H1 (cell line): ENCODE measurements around the gene RUNX1. TPM values are rescaled to one million over a fixed set of nuclear protein-coding genes. Genes with fewer than 3 reads are reported as not detected.

Source experiments
- CTCF ChIA-PET: fragments of 300-600 bp; sonication (Branson Sonifier 250); formaldehyde crosslinking; loops from one replicate; lab custom pipeline; 2021; ENCODE audit not compliant: partially characterized antibody; lab: Charles Lee
- POLR2A ChIA-PET: fragments of 300-600 bp; sonication (Branson Sonifier 250); formaldehyde crosslinking; loops from one replicate; lab custom pipeline; 2021; ENCODE audit warnings: inconsistent platforms; ENCODE audit not compliant: partially characterized antibody; lab: Charles Lee
- DNase-seq, 2 experiments: peaks; one replicate each; pipeline versions ENCODE4 v3.0.0 to v3.0.0-alpha.2; 2010 to 2022; ENCODE audit warnings: low spot score in 2 of 2, low read depth in 1 of 2, mixed read lengths in 1 of 2
- FAIRE-seq: peaks from 2 replicates; lab custom pipeline; 2011; peaks lifted over from hg19 to GRCh38; lab: Jason Lieb, UNC
- H2AFZ ChIP-seq: 2 replicates; pipeline ENCODE4 v1.8.1; 2012; ENCODE audit warnings: low read length, inconsistent platforms
- H2AK5ac ChIP-seq: 2 replicates; pipeline ENCODE4 v1.6.1; 2013; ENCODE audit warnings: low read depth, low read length
- H2BK120ac ChIP-seq: replicated peaks from 2 replicates; pipeline ENCODE3; 2013; ENCODE audit warnings: low read depth, low read length, inconsistent platforms
- H2BK12ac ChIP-seq: 2 replicates; pipeline ENCODE4 v1.6.1; 2013; ENCODE audit warnings: low read depth, low read length
- H2BK15ac ChIP-seq: 2 replicates; pipeline ENCODE4 v1.6.1; 2013; ENCODE audit warnings: low read length
- H2BK20ac ChIP-seq: 2 replicates; pipeline ENCODE4 v1.6.1; 2013; ENCODE audit warnings: low read length
- H2BK5ac ChIP-seq: 2 replicates; pipeline ENCODE4 v1.6.1; 2013; ENCODE audit warnings: low read depth, low read length
- H3K14ac ChIP-seq: 2 replicates; pipeline ENCODE4 v1.6.1; 2013; ENCODE audit warnings: inconsistent platforms; ENCODE audit not compliant: insufficient read length
- H3K18ac ChIP-seq: 2 replicates; pipeline ENCODE4 v1.6.1; 2013; ENCODE audit warnings: low read length; ENCODE audit errors: extremely low read depth
- H3K23ac ChIP-seq: 2 replicates; pipeline ENCODE4 v1.6.1; 2013; ENCODE audit warnings: inconsistent platforms; ENCODE audit not compliant: insufficient read length
- H3K23me2 ChIP-seq: 2 replicates; pipeline ENCODE4 v1.6.1; 2013; ENCODE audit warnings: low read depth, low read length
- H3K27ac ChIP-seq: 2 replicates; pipeline ENCODE4 v1.6.1; 2011; ENCODE audit warnings: low read depth, low read length, inconsistent platforms
- H3K27me3 ChIP-seq, 4 experiments: replicated peaks in 1 of 4; 1 replicate in 1 of 4; 2 replicates in 3 of 4; pipeline versions ENCODE4 v1.6.1 to v1.8.1; 2011 to 2013; ENCODE audit warnings: low read length in 3 of 4, mild to moderate bottlenecking in 3 of 4, inconsistent platforms in 2 of 4, mixed read lengths in 2 of 4, moderate library complexity in 1 of 4; ENCODE audit not compliant: control insufficient read depth in 3 of 4, insufficient read depth in 3 of 4; ENCODE audit errors: extremely low read depth in 1 of 4
- H3K36me3 ChIP-seq, 4 experiments: 2 replicates each; pipeline versions ENCODE4 v1.6.1 to v1.8.1; 2011 to 2013; ENCODE audit warnings: mild to moderate bottlenecking in 4 of 4, low read length in 3 of 4, moderate library complexity in 2 of 4, control low read depth in 1 of 4, inconsistent platforms in 1 of 4; ENCODE audit not compliant: insufficient read depth in 4 of 4, control insufficient read depth in 2 of 4
- H3K4ac ChIP-seq: replicated peaks from 2 replicates; pipeline ENCODE3; 2013; ENCODE audit warnings: low read length, low read depth, mixed read lengths, inconsistent platforms; ENCODE audit not compliant: insufficient read length
- H3K4me1 ChIP-seq, 4 experiments: replicated peaks in 1 of 4; 1 replicate in 1 of 4; 2 replicates in 3 of 4; pipeline versions ENCODE4 v1.6.1 to v1.8.1; 2011 to 2013; ENCODE audit warnings: low read length in 3 of 4, inconsistent platforms in 2 of 4, mixed read lengths in 1 of 4; ENCODE audit not compliant: insufficient read depth in 4 of 4, control insufficient read depth in 3 of 4
- H3K4me2 ChIP-seq, 2 experiments: 2 replicates each; pipeline versions ENCODE4 v1.6.1 to v1.8.1; 2011 to 2013; ENCODE audit warnings: low read depth in 2 of 2, low read length in 2 of 2, control low read depth in 1 of 2, inconsistent platforms in 1 of 2, mild to moderate bottlenecking in 1 of 2; ENCODE audit not compliant: insufficient read depth in 1 of 2
- H3K4me3 ChIP-seq, 4 experiments: fragments of 200-600, 300-600 bp in 1 of 4; sonication (generic), shearing (Covaris generic), sonication (Bioruptor Twin) in 1 of 4; 2 replicates each; pipeline versions ENCODE4 v1.5.1 to v1.8.1; 2011 to 2016; ENCODE audit warnings: low read length in 4 of 4, low read depth in 3 of 4, control low read depth in 2 of 4, inconsistent platforms in 2 of 4, mild to moderate bottlenecking in 2 of 4, mixed read lengths in 1 of 4, moderate library complexity in 1 of 4; ENCODE audit not compliant: insufficient read depth in 2 of 4; ENCODE audit errors: extremely low read depth in 1 of 4
- H3K56ac ChIP-seq: replicated peaks from 2 replicates; pipeline ENCODE3; 2013; ENCODE audit warnings: low read depth, mild to moderate bottlenecking, mixed read lengths, low read length, inconsistent platforms; ENCODE audit not compliant: insufficient read length
- H3K79me1 ChIP-seq: 2 replicates; pipeline ENCODE4 v1.6.1; 2013; ENCODE audit warnings: low read depth, low read length, control low read depth
- H3K79me2 ChIP-seq, 2 experiments: 2 replicates each; pipeline versions ENCODE4 v1.6.1 to v1.8.1; 2012 to 2013; ENCODE audit warnings: low read length in 2 of 2, mild to moderate bottlenecking in 2 of 2, inconsistent platforms in 1 of 2; ENCODE audit not compliant: insufficient read depth in 2 of 2, control insufficient read depth in 1 of 2
- H3K9ac ChIP-seq, 4 experiments: replicated peaks in 1 of 4; 1 replicate in 1 of 4; 2 replicates in 3 of 4; pipeline versions ENCODE4 v1.6.1 to v1.8.1; 2011 to 2013; ENCODE audit warnings: low read depth in 3 of 4, low read length in 3 of 4, control low read depth in 2 of 4, mild to moderate bottlenecking in 2 of 4, moderate library complexity in 2 of 4, inconsistent platforms in 1 of 4; ENCODE audit errors: extremely low read depth in 1 of 4
- H3K9me3 ChIP-seq, 2 experiments: 2 replicates each; pipeline versions ENCODE4 v1.6.1 to v1.8.1; 2012 to 2013; ENCODE audit warnings: mild to moderate bottlenecking in 2 of 2, moderate library complexity in 2 of 2, control low read depth in 1 of 2, inconsistent platforms in 1 of 2, low read depth in 1 of 2, low read length in 1 of 2, mixed read lengths in 1 of 2; ENCODE audit not compliant: insufficient read depth in 2 of 2
- H4K20me1 ChIP-seq, 2 experiments: replicated peaks in 1 of 2; 2 replicates each; pipeline versions ENCODE3 to v1.8.1; 2011 to 2013; ENCODE audit warnings: inconsistent platforms in 2 of 2, low read length in 2 of 2, mild to moderate bottlenecking in 1 of 2; ENCODE audit not compliant: insufficient read depth in 2 of 2, control insufficient read depth in 1 of 2
- H4K5ac ChIP-seq: 2 replicates; pipeline ENCODE4 v1.6.1; 2013; ENCODE audit warnings: low read length, low read depth, mixed read lengths, inconsistent platforms; ENCODE audit not compliant: insufficient read length
- H4K8ac ChIP-seq: 2 replicates; pipeline ENCODE4 v1.8.0; 2013; ENCODE audit warnings: mild to moderate bottlenecking, moderate library complexity, low read length, inconsistent platforms; ENCODE audit not compliant: insufficient read depth; ENCODE audit errors: extremely low read depth
- H4K91ac ChIP-seq: replicated peaks from 2 replicates; pipeline ENCODE3; 2013; ENCODE audit warnings: low read length, mixed read lengths, inconsistent platforms; ENCODE audit not compliant: insufficient read length
- BRCA1 ChIP-seq: IDR thresholded peaks from 2 replicates; pipeline ENCODE4 v1.6.1; 2012; ENCODE audit warnings: low read depth, low read length, improper control_type of control experiment
- CBX5 ChIP-seq: fragments of 300-800, 300-1000 bp; sonication (generic); IDR thresholded peaks from 2 replicates; pipeline ENCODE4 v1.7.1; 2016; ENCODE audit warnings: antibody characterized with exemption, low read length, low read depth
- CREB1 ChIP-seq: IDR thresholded peaks from 2 replicates; pipeline ENCODE4 v1.6.1; 2012; ENCODE audit warnings: inconsistent platforms
- CTCF ChIP-seq, 3 experiments: IDR thresholded peaks; 1 replicate in 2 of 3; 2 replicates in 1 of 3; pipeline versions ENCODE4 v1.5.1 to v1.6.1; 2011; ENCODE audit warnings: low read length in 3 of 3, mild to moderate bottlenecking in 3 of 3, inconsistent platforms in 2 of 3, low read depth in 1 of 3, moderate library complexity in 1 of 3; ENCODE audit not compliant: insufficient read depth in 1 of 3; ENCODE audit errors: control extremely low read depth in 1 of 3
- HDAC2 ChIP-seq, 2 experiments: fragments of 300-600 bp in 1 of 2; sonication (generic) in 1 of 2; IDR thresholded peaks; 2 replicates each; pipeline ENCODE4 v1.6.1; 2011 to 2012; ENCODE audit warnings: low read depth in 2 of 2, low read length in 2 of 2, mild to moderate bottlenecking in 2 of 2, moderate library complexity in 2 of 2, borderline replicate concordance in 1 of 2, inconsistent platforms in 1 of 2
- JUN ChIP-seq: IDR thresholded peaks from 2 replicates; pipeline ENCODE4 v1.6.1; 2011; ENCODE audit warnings: low read depth, mild to moderate bottlenecking, improper control_type of control experiment, low read length
- PHF8 ChIP-seq: fragments of 200-600 bp; sonication (generic); conservative IDR thresholded peaks from 2 replicates; pipeline ENCODE4 v1.7.1; 2012; ENCODE audit warnings: low read depth, mild to moderate bottlenecking, inconsistent platforms, low read length, moderate library complexity
- SUZ12 ChIP-seq: fragments of 200-600 bp; sonication (generic); IDR thresholded peaks from 2 replicates; pipeline ENCODE4 v1.6.1; 2012; ENCODE audit warnings: mild to moderate bottlenecking, inconsistent platforms, low read length, moderate library complexity, mixed read lengths
- TAF7 ChIP-seq: optimal IDR thresholded peaks from 2 replicates; pipeline ENCODE3; 2011; ENCODE audit warnings: low read depth, mild to moderate bottlenecking, inconsistent platforms, low read length, moderate library complexity, borderline replicate concordance
- USF2 ChIP-seq: IDR thresholded peaks from 2 replicates; pipeline ENCODE4 v1.6.1; 2011; ENCODE audit warnings: low read length, improper control_type of control experiment
- WGBS, 2 experiments: shearing (Covaris generic) in 1 of 2; methylation state at CpG; one replicate each; pipeline versions ENCODE4 v1.1.6 to v1.1.7; 2013 to 2015; ENCODE audit warnings: low lambda C conversion rate in 2 of 2, mixed read lengths in 2 of 2, inconsistent platforms in 1 of 2, low coverage in 1 of 2, missing lambda C conversion rate in 1 of 2; ENCODE audit not compliant: insufficient replicate concordance in 2 of 2, insufficient coverage in 1 of 2, insufficient read length in 1 of 2; ENCODE audit errors: extremely low coverage in 1 of 2, missing lambda C conversion rate in 1 of 2; 5-methylcytosine and 5-hydroxymethylcytosine counted together
- polyA plus RNA-seq, 7 experiments: library from polyadenylated mRNA; depleted of rRNA in 3 of 7; stranded (reverse) in 5 of 7; unstranded in 2 of 7; fragments of >200 nt in 5 of 7; fragments of 200-250 nt in 2 of 7; gene quantifications; 1 replicate in 5 of 7; 2 replicates in 1 of 7; 4 replicates in 1 of 7; pipeline versions ENCODE4 v1.2.1 to v1.2.3, GENCODE V29; 2011 to 2013; ENCODE audit warnings: missing spikeins in 2 of 7, mixed read lengths in 2 of 7
- total RNA-seq: library from RNA; stranded (reverse); fragmentation: NEBNext Ultra II Directional; extraction: Animal tissue kit (Norgen Biotek cat#: 25700); gene quantifications from 2 replicates; pipeline ENCODE4 v1.2.1, GENCODE V29; 2021

RUNX1 gene
- total and polyA plus RNA-seq, 2 of the 8 experiments (the other 6 are each of a cell fraction or from before 2014, with no cell fraction given): 0.20 to 0.60 TPM

- Histone ChIP-seq H4K8ac (no peak overlapping the region), H2AK5ac (no peak overlapping the region), H3K27ac (no peak overlapping the region), H3K36me3 (no peaks in the 10 kb centered on the region), H3K9me3 (no peaks in the 10 kb centered on the region), H4K5ac (no peak overlapping the region), H3K18ac (0 out of 2 replicates have a peak overlapping the region, but pooled peaks have one; percentile 48), H3K23ac (no peak overlapping the region), H4K20me1 (no peaks in the 10 kb centered on the region), H2BK5ac (0 out of 2 replicates have a peak overlapping the region, but pooled peaks have one; percentile 68), H3K4me1 (peaks cover 7 to 25% (median 13%) of the 10 kb centered on the region in 4 experiments), H2BK120ac (no peak overlapping the region), H3K56ac (no peak overlapping the region), H4K91ac (no peak overlapping the region), H2AFZ (no peak overlapping the region), H3K27me3 (no peaks in the 10 kb centered on the region), H3K9ac (no peak overlapping the region), H3K4me3 (no peak overlapping the region), H2BK15ac (no peak overlapping the region; the same call in 1 of the 2 replicates), H3K79me1 (no peaks in the 10 kb centered on the region), H3K14ac (no peak overlapping the region), H2BK12ac (peak overlapping the region; percentile 40; the same call in 1 of the 2 replicates), H3K4me2 (no peak overlapping the region), H3K4ac (no peak overlapping the region), H2BK20ac (no peak overlapping the region), H3K23me2 (no peaks in the 10 kb centered on the region), H3K79me2 (no peaks in the 10 kb centered on the region)
- ChIA-PET POLR2A (no interaction called here), CTCF (interaction anchor here (0.5 to 1.6 kb wide), 5 partner anchors 16 to 889 kb away, joined by 3 to 6 read pairs (median 3); no protein-coding TSS in a partner anchor)
- 83% methylated on average over 3 of the region's 9 CpGs; no CpG with 5 or more reads in 1 of the 2 experiments for WGBS, 2 experiments
- DNase-seq (no peak), FAIRE-seq (no peak)
- no peak for TF ChIP-seq CBX5
- no peak for TF ChIP-seq BRCA1
- no peak for TF ChIP-seq SUZ12
- no peak for TF ChIP-seq TAF7
- TF ChIP-seq CTCF (IDR thresholded peaks at IDR 0.05; ENCODE audit: control extremely low read depth in 1 of 3, insufficient read depth in 1 of 3, low read depth in 1 of 3, low read length in 3 of 3): no peak
- no peak for TF ChIP-seq PHF8
- TF ChIP-seq JUN: no peak
- TF ChIP-seq CREB1: no peak
- TF ChIP-seq HDAC2 (IDR thresholded peaks at IDR 0.05; ENCODE audit: borderline replicate concordance in 1 of 2, low read depth in 2 of 2, low read length in 2 of 2): no peak
- TF ChIP-seq USF2: no peak
Measured at GRCh38 chr21:34834290-34834689, 214.8 kb downstream of the RUNX1 start.
